ENCODE data around the gene SGK1. TPM values are rescaled to one million over a fixed set of nuclear protein-coding genes. Genes with fewer than 3 reads are reported as not detected.
"Not testable (repeated sequence)": the region's sequence is repeated elsewhere in the genome, so short reads cannot be mapped to it uniquely, and the experiment has no call there.

The SGK1 gene
- total RNA-seq, 1 donor from 2014 or later: 25.8 TPM

GRCh38 chr6:134195985-134196384 lies 121.9 kb downstream of the SGK1 start:
- no peak for DNase-seq
- Histone ChIP-seq H3K27ac (replicated peaks) (no peak overlapping the region), H3K36me3 (no peaks in the 10 kb centered on the region), H3K27me3 (ENCODE audit: low read depth) (no peaks in the 10 kb centered on the region), H3K9me3 (replicated peaks) (no peaks in the 10 kb centered on the region), H3K4me3 (no peak overlapping the region), H3K4me1 (peaks cover 3% of the 10 kb centered on the region)
- no peak for TF ChIP-seq CTCF (IDR thresholded peaks at IDR 0.05; ENCODE audit: borderline replicate concordance)
- intact Hi-C loops (cut with micrococcal nuclease): no loop called here

GRCh38 chr6:134195164-134195906 lies 122.6 kb downstream of the SGK1 start:
- Histone ChIP-seq H3K4me3 (no peak overlapping the region), H3K4me1 (peaks cover 10% of the 10 kb centered on the region), H3K36me3 (no peaks in the 10 kb centered on the region), H3K27me3 (ENCODE audit: low read depth) (no peaks in the 10 kb centered on the region), H3K9me3 (replicated peaks) (no peaks in the 10 kb centered on the region), H3K27ac (replicated peaks) (no peak overlapping the region)
- no peak for DNase-seq
- intact Hi-C loops (cut with micrococcal nuclease): no loop called here
- no peak for TF ChIP-seq CTCF (IDR thresholded peaks at IDR 0.05; ENCODE audit: borderline replicate concordance)

- no peaks in the 10 kb centered on the region for H3K36me3 ChIP-seq
- intact Hi-C loops (cut with micrococcal nuclease): no loop called here
- no peak overlapping the region for H3K4me3 ChIP-seq
- TF ChIP-seq CTCF (IDR thresholded peaks at IDR 0.05; ENCODE audit: borderline replicate concordance): no peak
- no peak overlapping the region for H3K27ac ChIP-seq (replicated peaks)
- H3K4me1 ChIP-seq: peaks cover 10% of the 10 kb centered on the region
- no peaks in the 10 kb centered on the region for H3K27me3 ChIP-seq (ENCODE audit: low read depth)
- no peak for DNase-seq
- H3K9me3 ChIP-seq (replicated peaks): no peaks in the 10 kb centered on the region
These were observed 124.1 kb downstream of the SGK1 start for GRCh38 chr6:134193536-134194498.

GRCh38 chr6:134192609-134193008 lies 125.3 kb downstream of the SGK1 start:
- H3K9me3 ChIP-seq (replicated peaks); H3K27me3 ChIP-seq (ENCODE audit: low read depth); intact Hi-C loops (cut with micrococcal nuclease); DNase-seq; H3K36me3 ChIP-seq; H3K4me3 ChIP-seq; H3K27ac ChIP-seq (replicated peaks): not testable (repeated sequence)
- H3K4me1 ChIP-seq: peaks cover 10% of the 10 kb centered on the region

GRCh38 chr6:134190883-134191282 lies 127.0 kb downstream of the SGK1 start:
- H3K36me3 ChIP-seq: no peaks in the 10 kb centered on the region
- intact Hi-C loops (cut with micrococcal nuclease): no loop called here
- DNase-seq: no peak
- no peak overlapping the region for H3K27ac ChIP-seq (replicated peaks)
- H3K27me3 ChIP-seq (ENCODE audit: low read depth): no peaks in the 10 kb centered on the region
- H3K9me3 ChIP-seq (replicated peaks): no peaks in the 10 kb centered on the region
- H3K4me3 ChIP-seq: no peak overlapping the region
- H3K4me1 ChIP-seq: peaks cover 17% of the 10 kb centered on the region
- no peak for TF ChIP-seq CTCF (IDR thresholded peaks at IDR 0.05; ENCODE audit: borderline replicate concordance)

Measured in left ventricle myocardium inferior (tissue), 1 donor.